GM12874 (cell line): ENCODE results near the gene PRKCQ.

Source experiments
- TF ChIP-seq, protein P1 (sequence below): IDR thresholded peaks from 2 replicates; pipeline ENCODE4 v1.5.1; 2011; ENCODE audit warnings: low read depth, mild to moderate bottlenecking, control low read depth, low read length, moderate library complexity; ENCODE audit not compliant: insufficient read depth

The PRKCQ gene

GRCh38 chr10:6615971-6616370 is 35.9 kb upstream of the PRKCQ start:
- TF ChIP-seq, protein P1, sequence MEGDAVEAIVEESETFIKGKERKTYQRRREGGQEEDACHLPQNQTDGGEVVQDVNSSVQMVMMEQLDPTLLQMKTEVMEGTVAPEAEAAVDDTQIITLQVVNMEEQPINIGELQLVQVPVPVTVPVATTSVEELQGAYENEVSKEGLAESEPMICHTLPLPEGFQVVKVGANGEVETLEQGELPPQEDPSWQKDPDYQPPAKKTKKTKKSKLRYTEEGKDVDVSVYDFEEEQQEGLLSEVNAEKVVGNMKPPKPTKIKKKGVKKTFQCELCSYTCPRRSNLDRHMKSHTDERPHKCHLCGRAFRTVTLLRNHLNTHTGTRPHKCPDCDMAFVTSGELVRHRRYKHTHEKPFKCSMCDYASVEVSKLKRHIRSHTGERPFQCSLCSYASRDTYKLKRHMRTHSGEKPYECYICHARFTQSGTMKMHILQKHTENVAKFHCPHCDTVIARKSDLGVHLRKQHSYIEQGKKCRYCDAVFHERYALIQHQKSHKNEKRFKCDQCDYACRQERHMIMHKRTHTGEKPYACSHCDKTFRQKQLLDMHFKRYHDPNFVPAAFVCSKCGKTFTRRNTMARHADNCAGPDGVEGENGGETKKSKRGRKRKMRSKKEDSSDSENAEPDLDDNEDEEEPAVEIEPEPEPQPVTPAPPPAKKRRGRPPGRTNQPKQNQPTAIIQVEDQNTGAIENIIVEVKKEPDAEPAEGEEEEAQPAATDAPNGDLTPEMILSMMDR, result no peak

DNA sequence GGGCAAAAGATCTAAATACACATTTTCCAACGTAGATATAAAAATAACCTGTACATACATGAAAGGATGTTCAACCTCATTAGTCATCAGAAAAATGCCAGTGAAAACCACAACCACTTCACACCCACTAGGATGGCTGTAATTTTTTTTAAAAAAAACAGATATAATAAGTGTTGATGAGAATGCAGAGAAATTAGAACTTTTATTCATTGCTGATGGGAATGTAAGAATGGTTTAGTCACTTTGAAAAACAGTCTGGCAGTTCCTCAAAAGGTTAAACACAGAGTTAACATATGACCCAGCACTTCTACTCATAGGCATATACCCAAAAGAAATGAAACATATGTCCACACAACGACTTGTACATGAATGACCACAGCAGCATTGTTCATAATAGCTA is 32.3 kb upstream of the PRKCQ start:
- TF ChIP-seq, protein P1, result no peak

- TF ChIP-seq, protein P1, result no peak
Observed at GRCh38 chr10:6610647-6611046, 30.6 kb upstream of the PRKCQ start.

DNA sequence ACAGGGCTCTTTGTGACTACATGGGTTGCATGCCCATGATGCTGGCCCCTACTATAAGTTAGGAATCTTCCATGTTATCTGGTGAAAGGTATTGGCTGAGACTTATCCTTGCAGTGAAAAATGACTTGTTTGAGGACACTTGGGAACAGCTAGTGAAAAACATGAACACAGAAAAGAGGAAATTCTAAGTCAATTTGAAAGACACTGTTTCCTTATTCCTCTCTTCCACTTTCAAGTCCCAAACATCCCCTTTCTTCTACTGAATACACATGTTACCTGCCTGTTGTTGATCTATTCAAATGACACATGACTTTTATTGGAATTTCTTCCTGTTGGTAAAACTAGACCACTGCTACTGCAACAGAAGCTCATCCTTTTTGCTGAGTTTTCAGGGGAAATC is 29.5 kb upstream of the PRKCQ start:
- TF ChIP-seq, protein P1, result no peak

DNA sequence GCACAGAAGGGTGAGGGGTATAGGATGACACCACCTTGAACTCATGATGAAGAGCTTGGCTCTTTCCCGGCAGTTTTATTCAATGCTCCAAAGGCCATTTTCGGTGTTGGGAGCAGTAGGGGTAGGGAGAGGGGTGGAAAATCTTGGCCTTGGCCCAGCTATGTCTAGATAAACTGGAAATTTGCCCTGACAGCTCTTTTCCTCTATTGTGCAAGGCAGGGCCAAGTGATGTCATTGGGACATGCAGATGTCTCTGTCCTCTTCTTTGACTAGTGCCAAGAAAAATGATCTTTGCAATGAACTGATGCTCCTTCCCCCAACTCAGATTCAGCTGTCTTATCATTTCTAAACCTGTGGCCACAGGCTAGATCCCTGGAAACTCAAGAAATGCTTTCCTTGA is 27.7 kb upstream of the PRKCQ start:
- TF ChIP-seq, protein P1, result no peak

GRCh38 chr10:6607182-6607581 is 27.1 kb upstream of the PRKCQ start:
- TF ChIP-seq, protein P1, result no peak

DNA sequence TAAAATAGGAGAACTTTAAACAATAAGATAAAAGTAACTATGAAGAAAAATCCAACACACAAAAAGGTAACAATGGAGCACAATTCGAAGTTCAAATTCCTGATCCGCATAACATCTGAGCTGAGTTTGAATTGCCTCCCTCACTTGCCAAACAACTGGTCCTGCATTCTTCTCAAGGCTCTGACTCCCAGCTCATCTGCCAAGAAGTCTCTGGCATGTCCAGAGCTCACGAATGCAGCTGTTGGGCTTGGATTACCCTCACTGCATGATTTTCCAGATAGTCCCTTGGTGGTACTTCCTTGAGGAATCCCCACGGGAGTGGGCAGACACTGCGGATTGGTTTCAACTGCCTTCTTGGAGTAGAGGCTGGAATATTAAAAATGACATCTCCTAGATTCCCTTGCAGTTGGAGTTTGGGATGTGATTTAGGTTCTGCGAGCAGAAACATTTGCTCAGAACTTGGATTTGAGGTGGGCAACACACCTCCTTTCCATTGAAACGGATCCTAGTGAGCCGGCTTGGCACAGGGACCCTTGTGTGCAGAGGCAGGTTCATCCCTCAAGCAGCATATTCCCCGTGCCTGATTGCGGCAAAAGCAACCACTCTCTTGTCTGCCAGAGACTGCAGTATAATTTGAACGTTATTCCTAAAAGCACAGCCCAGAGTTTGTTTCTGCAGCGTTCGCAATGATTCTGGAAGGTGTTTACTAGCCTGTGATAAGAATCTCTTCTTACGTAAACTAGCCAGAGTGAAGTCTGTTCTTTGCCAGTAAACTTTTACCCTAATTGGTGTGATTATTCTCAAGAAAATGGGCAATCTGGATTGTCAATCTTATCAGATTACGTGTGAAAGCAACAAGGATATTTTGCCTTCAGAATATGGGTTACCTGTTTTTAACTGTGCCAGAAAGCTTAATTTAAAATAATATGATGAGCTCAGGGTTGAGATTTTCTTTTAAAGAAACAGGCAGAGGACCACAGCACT is 23.4 kb upstream of the PRKCQ start:
- TF ChIP-seq, protein P1, result no peak
